Stimulated activated CD4-positive, alpha-beta T cell treated with anti-CD3 and anti-CD28 coated beads, Interleukin-2, amount 100 ng/mL, for 4 hours (primary cell): Measurements from ENCODE around the gene LRRC47.

Experiments used
- DNase-seq: peaks from one replicate; pipeline ENCODE4 v3.0.0-alpha.2; 2020; ENCODE audit warnings: low read depth

Gene LRRC47

DNA sequence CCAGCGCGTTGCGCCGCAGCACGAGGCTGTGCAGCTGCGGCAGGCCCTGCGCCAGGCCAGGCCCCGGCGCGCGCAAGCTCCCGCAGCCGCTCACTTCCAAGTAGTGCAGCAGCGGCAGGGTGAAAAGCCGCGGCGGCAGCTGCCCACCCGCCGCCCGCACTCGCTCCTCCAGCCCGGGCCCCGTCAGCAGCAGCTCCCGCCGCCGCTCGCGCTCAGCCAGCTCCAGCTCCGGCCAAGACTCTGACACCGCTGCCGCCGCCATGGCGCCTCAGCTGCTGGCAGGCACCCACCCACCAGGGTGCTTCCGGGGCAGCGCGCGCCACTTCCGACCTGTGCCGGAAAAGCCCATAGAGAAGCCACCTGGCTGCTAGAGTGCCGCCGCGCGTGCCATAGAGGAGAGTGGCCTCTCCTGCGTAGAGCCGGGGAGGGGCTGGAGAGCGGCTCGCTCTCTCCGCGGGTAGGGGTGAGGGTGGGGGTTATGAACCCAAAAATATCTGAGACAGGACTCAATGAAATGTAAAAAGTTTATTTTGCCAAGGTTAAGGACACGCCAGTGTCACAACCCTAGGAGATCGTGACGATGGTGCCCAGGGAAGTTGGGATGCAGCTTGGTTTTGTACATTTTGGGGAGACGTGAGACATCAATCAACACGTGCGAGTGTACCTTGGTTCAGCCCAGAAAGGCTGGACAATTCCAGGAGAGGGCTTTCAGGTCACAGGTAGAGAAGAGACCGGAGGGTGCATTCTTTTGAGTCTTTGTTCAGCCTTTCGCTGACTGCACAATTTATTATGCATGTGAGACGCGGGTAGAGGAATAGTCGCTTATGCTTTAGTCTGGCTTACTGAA, at the start of gene LRRC47:
LRRC47 (minus strand) TSS at position 284 of the 847 bp plus-strand sequence; CDS start at position 262, 22 bp downstream.
- peak; percentile 92 for DNase-seq

DNA sequence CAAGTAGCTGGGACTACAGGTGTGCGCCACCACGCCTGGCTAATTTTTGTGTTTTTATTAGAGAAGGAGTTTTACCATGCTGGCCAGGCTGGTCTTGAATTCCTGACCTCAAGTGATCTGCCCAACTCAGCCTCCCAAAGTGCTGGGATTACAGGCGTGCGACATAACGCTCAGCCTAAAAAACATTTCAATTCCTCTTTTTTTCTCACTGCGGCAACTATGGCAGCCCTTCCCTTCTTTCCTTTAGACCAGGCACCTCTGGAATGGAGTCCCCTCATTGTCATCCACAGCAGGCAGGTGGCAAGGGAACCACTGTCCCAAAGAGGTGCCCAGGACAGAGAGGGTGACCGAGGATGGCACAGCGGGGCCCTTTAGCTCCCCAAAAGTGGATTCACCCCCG, 46.6 kb upstream of the LRRC47 start:
- DNase-seq = no peak

DNA sequence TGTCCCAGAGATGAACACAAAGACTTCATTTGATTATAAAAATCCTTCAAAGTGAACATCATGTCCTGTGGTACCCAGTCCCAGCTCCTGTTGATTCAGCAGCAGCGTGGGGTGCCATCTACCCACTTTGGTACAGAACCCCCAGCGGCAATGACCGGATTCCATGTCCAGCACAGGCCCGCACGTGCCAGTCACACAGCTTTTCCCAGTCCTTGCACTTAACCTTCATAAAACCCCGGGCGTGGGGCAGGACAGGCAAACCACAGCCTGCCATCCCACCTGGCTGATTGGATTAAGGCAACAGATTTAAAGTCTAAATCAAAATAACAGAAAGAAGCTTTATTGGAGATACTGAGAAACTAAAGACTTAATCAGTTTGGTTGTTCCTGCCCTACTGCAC, 45.2 kb upstream of the LRRC47 start:
- no peak for DNase-seq

DNA sequence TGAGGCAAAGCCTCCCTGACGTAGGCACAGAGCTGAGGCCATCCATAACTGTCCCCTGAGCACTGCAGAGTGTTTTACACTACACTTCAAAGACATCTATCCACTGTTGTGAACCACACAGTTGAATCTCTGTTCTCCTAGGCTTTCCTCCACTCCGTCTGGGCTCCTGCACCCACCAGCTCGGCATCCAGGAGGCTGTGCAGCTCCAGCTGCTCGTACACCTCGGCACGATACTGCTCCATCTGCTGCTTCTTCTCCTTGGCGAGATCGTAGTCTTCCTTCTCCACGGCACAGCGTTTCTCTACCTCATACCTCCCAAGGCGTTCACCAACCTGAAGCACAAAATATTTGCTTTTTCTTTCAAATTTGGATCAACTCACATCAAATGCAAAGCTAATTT, 42.5 kb upstream of the LRRC47 start:
- no peak for DNase-seq

DNA sequence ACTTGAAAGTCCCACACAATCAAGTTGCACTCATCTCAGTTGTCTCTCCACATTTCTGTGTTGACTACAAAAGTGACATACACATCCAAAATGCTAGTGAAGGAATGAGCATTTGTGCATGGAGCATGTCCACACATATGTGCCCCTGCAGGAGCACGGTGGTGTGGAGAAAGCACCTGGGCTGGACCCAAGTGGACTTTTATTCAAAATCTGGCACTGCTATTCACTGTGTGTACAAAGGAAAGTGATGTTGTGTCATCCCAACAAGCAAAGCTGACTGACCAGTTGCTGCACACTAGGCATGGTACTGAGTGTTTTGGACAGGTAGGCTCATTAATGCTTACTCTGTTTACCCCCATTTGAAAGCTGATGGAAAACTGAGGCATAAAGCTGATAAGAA, 41.4 kb upstream of the LRRC47 start:
- DNase-seq = no peak

DNA sequence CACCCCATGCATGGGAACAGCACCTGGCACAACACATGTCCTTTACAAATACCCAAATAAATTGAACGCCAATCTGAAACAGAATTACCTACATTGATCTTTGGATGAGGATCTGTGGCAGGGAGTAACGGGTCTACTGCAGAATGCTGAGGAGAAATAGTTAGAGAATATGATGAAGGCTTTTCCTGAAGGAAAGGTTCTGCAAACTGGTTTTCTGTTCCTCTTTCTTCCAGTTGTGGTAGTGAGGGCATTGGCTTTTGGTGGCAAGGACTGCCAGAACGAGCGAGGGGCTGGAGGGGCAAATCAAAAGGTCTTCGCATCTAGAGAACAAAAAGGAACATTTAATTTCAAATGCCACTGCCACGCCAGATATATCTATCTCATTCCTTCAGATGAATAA, 40.9 kb upstream of the LRRC47 start:
- no peak for DNase-seq

DNA sequence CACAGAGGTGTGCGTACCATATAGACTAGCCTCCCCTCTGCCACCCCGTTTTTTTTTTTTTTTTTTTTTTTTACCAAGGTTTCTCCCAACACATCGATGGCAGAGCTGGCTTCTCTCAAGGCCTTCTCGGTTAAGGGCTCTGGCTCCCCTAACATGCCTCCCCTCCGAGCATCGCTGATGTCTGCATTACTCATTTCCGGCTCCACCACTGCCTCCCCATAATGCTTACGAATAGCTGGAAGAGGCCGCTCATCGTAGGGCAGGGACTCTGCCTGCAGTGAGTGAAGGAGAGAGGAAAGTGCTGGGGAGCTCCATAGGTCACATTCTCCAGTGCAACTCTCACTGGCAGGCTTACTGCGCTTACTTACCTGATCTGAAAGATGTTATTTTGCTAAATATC, 40.1 kb upstream of the LRRC47 start:
- DNase-seq = no peak

DNA sequence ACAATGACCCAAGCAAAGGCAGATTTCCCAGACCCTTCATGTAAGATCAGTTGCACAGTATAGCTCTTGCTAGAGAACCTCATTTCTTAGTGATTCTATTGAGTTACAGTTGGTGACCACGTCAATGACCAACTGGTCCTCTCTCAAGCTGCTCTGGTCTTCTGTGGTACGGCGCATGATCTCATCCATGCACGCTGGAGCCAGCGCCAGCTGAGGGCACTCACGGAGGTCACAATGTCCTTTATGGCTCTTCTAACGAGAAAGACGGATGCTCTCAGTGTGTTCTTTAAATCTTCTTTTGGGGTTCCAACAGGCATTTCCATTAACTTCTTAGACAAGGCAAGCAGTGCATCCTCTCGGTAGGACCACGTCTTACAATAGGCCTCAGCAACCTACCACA, 38.4 kb upstream of the LRRC47 start:
- no peak for DNase-seq

DNA sequence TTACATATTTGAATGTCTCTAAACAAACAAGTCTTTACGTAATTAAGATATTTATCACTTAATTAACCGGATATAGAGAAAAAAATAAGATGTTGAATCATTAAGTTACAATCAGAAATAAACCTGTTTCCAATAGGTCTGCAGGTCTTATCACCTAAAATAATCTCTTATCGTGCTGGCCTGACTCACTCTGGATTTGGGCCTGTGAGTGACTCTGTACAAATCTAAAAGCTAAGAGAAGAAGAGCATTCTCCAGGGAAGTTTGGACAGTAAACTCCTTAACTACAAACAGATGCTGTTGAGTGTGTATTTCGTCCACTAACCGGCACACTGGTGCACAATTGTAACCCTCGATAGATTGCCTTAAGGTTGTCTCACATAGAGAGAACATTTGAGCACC, 35.4 kb upstream of the LRRC47 start:
- no peak for DNase-seq

DNA sequence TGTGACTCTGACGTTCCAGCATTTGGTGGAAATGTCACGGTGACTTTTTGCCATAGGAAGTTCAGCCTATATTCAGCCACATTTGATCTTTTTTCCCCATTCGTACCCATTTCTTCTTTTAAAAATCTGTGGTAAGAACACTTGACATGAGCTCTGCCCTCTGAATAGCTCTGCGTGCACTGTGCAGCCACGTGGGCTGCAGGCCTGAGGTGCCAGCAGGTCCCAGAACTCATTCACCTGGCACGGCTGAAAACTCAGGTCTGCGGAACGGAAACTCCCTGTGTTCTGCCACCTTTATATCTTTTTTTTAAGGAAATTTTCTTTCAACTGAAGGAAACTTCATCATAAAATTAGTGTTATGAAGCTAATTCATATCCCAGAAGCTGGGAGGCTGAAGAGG, 32.1 kb upstream of the LRRC47 start:
- no peak for DNase-seq

DNA sequence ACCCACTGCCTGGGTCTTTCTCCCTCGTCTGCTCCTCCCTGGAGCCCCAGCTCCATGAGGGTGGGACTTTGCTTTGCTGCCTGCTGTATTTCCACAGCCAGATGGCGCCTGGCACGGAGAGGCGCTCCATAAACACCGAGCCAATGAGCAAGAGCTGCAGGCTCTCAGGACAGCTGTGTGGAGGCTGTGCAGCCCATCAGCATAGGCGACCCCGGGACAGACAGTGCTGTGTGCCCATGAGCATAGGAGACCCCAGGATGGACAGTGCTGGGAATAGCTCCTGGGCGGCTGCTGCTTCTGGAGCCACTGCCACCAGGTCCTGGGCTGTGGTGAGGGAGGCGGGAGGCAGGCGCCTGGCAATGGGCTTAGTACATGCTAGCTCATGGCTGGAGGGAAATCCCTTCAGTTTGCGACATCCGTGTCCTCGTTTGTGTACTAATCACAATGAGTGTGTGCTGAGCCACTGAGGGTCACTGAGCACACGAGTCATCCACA, 31.6 kb upstream of the LRRC47 start:
- no peak for DNase-seq

DNA sequence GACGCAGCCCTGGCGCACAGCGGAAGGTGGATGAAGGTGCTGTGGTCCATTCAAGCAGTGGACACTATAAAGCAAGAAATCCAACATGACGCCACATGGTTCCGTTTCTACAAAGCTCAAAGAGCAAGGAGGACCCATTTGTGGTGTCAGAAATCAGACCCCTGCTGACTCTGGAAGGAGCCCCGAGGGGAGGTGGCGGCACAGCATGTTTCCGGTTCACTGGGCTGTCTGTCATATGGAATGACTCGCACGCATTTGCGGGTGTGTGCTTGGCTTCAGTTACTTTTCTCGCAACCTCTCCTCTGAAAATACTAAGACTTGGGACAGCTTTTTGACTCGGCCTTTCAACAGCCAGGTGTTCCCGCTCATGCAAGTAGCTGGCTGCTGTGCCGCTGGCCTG, 29.1 kb upstream of the LRRC47 start:
- no peak for DNase-seq

DNA sequence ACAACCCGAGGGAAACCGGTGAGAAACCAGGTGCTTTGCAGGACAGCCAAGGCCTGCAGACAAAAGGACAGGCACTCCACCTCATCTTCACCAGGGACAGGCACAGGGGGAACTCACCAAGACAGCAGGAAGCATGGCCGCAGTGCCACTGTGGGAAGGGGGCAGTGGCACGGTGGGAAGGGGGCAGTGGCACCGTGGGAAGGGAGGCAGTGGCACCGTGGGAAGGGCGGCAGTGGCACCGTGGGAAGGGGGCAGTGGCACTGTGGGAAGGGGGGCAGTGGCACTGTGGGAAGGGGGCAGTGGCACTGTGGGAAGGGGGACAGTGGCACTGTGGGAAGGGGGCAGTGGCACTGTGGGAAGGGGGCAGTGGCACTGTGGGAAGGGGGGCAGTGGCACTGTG, 28.4 kb upstream of the LRRC47 start:
- no peak for DNase-seq

DNA sequence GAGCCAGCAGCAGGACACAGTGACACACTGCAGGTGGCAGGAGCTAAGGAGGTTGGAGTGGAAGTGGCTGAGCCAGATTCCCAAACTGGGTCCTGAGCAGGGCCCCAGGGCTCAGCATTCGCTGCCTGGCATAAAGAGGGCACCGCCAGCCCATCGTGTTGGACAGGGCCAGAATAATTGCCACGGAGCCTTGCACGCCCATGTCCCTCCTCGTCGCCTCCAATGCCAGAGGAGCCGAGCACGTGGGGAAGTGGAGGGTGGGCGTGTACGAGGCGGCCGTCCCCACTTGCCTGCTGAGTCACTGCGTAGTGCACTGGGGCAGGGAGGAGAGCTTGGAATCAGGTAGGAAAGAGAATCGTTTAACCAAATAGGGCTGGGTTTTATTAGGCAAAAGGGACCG, 26.1 kb upstream of the LRRC47 start:
- no peak for DNase-seq

DNA sequence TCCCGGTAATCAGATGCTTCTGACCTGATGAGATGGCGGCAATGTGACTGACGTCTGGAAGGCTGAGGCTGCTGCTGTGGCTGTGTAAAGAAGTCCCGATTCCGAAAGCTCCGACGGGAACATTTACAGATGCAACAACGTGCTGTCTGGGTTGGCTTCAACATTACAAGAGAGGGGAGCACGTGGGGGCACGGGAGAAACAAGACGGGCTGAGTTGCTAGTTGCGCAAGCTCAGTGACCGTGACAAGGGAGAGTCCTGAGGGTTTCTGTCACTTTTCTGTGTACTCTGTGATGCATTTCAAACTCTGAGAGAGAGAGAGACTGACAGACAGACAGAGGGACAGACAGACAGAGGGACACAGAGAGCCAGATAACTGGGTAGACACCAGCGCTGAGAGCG, 25.6 kb upstream of the LRRC47 start:
- no peak for DNase-seq

DNA sequence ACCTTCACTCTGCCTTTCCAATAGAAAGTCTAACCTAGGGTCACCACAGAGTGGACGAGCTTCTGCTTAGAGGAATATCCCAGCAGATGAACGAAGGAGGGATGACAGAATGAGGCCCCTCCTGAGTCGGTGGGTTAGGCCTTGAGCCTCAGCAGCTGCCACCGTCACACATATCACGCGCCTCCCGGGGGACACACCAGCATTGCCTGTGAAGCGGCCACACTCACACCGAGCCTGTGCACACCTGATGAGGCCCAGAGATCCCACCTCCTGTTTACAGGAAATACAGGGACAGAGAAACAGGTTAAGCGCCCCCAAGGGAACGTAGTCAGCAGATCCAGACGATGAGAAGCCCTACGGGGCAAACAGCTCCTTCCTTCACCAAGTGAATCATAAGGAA, 25.1 kb upstream of the LRRC47 start:
- DNase-seq = no peak

DNA sequence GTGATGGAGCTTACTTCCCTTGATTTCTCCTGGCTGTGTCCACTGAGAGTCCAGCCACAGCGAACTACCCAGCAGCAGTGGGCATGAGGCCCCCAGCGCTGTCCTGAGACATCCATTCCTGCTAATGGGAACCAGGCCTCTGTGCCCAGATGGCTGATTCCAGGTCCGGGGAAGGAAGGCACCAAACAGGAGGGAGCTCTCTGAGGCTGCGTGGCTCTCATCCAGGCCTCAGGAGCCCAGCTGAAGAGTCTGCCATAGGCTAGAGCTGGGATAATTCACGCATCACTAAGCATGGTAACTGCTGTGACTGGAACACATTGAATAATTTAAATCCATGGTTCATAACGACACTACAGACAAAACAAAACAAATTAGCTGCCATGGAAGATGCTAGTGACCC, 24.7 kb upstream of the LRRC47 start:
- no peak for DNase-seq

DNA sequence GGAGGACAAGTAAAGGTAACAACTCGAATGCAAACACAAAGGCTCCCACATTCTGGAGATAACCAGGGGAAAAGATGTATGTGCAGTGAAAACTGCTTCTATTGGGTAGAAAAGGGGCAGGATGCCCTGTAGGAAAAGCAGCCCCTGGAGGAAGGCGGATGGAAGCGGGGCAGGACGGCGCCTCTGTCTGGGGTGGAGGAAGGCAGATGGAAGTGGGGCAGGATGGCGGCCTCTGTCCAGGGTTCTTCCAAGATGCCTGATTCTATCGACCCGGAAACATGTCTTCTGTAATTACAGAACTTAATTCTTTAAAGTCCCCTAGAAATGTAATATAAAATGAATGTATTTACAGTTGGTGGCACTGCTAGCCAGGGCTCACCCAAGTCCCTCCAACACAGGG, 24.0 kb upstream of the LRRC47 start:
- DNase-seq = no peak

DNA sequence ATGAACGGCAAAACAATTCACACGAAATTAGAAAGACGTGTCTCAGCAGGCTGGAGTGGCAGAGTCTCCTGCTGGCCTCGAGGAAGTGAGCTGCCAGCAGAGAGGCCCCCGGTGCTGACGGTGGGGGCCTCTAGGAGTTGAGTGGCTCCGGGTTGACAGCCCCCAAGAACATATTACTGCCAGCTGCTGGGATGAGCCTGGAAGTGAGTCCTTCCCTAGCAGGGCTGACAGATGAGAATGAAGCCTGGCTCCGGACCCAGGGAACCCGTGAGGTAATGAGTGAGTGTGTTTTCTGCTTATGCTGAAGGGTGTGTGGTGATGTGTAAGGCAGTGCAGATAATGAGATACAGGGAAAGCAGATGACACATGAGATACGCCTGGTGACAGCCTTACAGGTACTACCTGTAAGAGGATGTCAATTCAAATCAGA, 23.5 kb upstream of the LRRC47 start:
- no peak for DNase-seq

DNA sequence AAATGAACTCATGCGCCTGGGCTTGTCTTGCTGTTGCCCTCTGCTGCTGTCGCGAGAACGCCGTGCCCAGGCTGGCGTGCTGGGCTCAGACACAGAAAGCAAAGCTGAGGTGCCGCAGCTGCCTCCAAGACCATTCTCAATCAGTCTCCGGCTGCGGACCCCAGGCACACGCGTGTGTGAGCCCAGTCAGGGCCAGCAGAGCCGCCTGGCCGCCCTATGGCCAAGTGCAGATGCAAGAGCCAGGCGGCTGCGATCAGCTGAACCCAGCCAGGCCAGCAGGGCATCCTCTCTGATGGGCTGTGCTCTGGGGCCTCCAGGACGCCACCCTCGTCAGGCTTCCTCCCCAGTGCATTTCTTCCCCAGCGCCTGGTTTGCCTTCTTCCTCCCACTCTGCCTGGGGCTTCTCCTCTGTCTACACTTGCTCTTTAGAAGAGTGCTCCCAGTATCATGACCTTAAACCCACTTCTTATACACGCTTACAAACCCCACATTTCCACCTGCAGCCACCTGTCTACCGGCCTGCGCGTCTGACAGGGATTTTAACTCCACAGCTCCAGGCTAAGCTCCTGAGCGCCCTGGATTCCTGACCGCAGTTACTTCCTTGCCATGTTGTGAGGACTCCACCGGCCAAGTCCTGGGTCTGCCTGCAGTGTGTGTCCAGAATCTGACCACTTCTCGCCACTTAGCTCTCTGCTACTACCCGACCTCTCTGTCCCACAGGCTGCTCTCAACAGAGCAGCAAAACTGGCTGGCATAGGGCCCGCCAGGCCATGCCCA, 21.7 kb upstream of the LRRC47 start:
- no peak for DNase-seq

DNA sequence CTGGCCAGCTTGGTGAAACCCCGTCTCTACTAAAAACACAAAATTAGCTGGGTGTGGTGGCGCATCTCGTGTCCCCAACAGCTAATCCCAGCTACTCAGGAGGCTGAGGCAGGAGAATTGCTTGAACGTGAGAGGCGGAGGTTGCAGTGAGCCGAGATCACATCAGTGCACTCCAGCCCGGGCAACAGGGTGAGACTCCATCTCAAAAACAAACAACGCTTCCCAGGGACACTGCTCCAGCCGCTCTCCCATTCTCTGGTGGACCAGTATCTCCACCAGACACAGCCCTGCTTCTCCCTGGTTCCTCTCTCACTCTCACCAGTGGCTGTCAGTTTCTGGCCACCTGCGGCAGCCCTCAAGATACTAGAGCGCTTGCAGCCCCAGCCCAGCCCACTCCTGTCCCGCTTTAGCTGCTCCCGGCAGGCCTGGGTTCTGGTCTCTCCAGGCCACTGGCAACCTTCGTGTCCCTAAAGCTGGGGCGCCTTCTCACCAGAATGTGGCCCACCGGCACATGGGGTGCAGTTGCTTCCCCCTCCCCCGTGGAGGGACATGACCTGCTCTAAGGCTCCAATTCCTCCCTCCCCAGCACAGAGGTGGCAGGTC, 20.9 kb upstream of the LRRC47 start:
- DNase-seq = no peak

DNA sequence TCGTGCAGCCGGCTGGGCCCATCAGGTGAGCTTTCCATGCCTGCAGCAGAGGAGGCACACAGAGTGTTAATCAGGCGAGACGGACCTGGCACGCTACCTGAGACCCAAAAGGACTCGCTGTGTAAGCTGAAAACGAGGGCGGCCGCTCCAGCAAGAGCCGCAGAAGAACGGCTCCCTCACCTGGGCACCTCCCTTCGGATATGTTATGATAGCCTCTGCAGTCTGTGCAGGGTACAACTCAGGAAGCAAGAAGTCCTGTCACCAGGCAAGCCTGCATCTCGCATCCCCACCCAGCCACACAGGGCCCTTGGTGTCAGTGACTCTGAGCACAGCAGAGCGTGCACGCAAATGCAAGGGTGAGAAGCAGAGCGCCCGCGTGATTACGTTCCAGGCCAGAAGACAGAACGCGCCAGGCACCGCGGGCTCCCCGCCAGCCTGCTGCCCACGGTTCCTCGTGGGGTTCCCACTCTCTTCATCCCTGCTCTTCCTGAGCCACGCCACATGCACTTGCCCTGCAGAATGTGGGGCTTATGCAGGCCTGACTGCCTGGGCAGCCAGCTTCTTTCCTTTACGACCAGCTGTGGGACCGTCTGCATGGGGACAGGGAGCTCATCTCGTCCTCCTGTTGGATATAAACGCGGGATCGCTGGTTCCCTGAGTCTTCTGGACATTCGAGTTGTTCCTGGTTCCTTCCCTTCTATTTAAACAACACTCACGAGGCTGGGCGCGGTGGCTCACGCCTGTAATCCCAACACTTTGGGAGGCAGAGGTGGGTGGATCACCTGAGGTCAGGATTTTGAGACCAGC, 20.2 kb upstream of the LRRC47 start:
- no peak for DNase-seq
